HepG2 (cell line): Measurements from ENCODE around the gene SCRT2. TPM values are rescaled to one million over a fixed set of nuclear protein-coding genes. Genes with fewer than 3 reads are reported as not detected.
A peak's percentile ranks its signal among the peaks of the same experiment; 100 is the strongest.

ENCODE experiments used
- ATF5 ChIP-seq: sonication (generic); formaldehyde crosslinking; IDR thresholded peaks from 2 replicates; pipeline ENCODE4 v1.4.0; 2020; ENCODE audit warnings: mild to moderate bottlenecking, low read depth, missing genetic modification reagents
- DNMT3B ChIP-seq: conservative IDR thresholded peaks from 2 replicates; pipeline ENCODE4 v1.6.1; 2016; ENCODE audit warnings: missing biosample characterization, control low read depth
- FOXK1 ChIP-seq: sonication (generic); formaldehyde crosslinking; IDR thresholded peaks from 2 replicates; pipeline ENCODE4 v1.4.0; 2020; ENCODE audit warnings: low read depth, missing genetic modification reagents, borderline replicate concordance
- JUN ChIP-seq: sonication (generic); formaldehyde crosslinking; IDR thresholded peaks from 2 replicates; pipeline ENCODE4 v1.4.0; 2020; ENCODE audit warnings: mild to moderate bottlenecking, missing genetic modification reagents
- MTF1 ChIP-seq: sonication (generic); formaldehyde crosslinking; IDR thresholded peaks from 2 replicates; pipeline ENCODE4 v1.5.0; 2020; ENCODE audit warnings: missing genetic modification reagents
- NFIC ChIP-seq: IDR thresholded peaks from 2 replicates; pipeline ENCODE4 v1.6.1; 2012; ENCODE audit warnings: mild to moderate bottlenecking, low read length, inconsistent platforms
- PHF21A ChIP-seq: sonication (generic); formaldehyde crosslinking; IDR thresholded peaks from 2 replicates; pipeline ENCODE4 v1.5.0; 2020; ENCODE audit warnings: mild to moderate bottlenecking, missing genetic modification reagents
- PRDM4 ChIP-seq: sonication (generic); formaldehyde crosslinking; IDR thresholded peaks from 2 replicates; pipeline ENCODE4 v1.9.0; 2021; ENCODE audit warnings: missing genetic modification reagents, borderline replicate concordance
- REL ChIP-seq: sonication (generic); formaldehyde crosslinking; conservative IDR thresholded peaks from 2 replicates; pipeline ENCODE4 v1.8.0; 2022; ENCODE audit warnings: mild to moderate bottlenecking, missing genetic modification reagents, moderate library complexity
- TMF1 ChIP-seq: sonication (generic); formaldehyde crosslinking; IDR thresholded peaks from 2 replicates; pipeline ENCODE4 v1.8.1; 2022; ENCODE audit warnings: low read depth, missing genetic modification reagents
- XRCC5 ChIP-seq: fragments of 200-400 bp; formaldehyde crosslinking; optimal IDR thresholded peaks from 2 replicates; pipeline ENCODE3; 2017; ENCODE audit warnings: mild to moderate bottlenecking, low read length
- ZC3H13 ChIP-seq: sonication (generic); formaldehyde crosslinking; IDR thresholded peaks from 2 replicates; pipeline ENCODE4 v1.8.1; 2023; ENCODE audit warnings: mild to moderate bottlenecking, missing genetic modification reagents, moderate library complexity
- ZNF33B ChIP-seq: sonication (generic); formaldehyde crosslinking; IDR thresholded peaks from 2 replicates; pipeline ENCODE4 v1.5.1; 2020; ENCODE audit warnings: mild to moderate bottlenecking, missing genetic modification reagents
- polyA plus RNA-seq, 8 experiments: library from polyadenylated mRNA; depleted of rRNA in 3 of 8; stranded (reverse) in 7 of 8; unstranded in 1 of 8; fragments of >200 nt; fragmentation: Illumina TruSeq in 4 of 8; extraction: Trizol in 4 of 8; gene quantifications; 2 replicates each; pipeline versions ENCODE4 v1.2.1 to v1.2.3, GENCODE V29; 2011 to 2016; ENCODE audit warnings: low read depth in 4 of 8, missing spikeins in 1 of 8, mixed read lengths in 1 of 8; ENCODE audit not compliant: insufficient read depth in 1 of 8
- total RNA-seq, 5 experiments: library from RNA; depleted of rRNA; stranded (reverse); fragments of >200 nt; fragmentation: Illumina TruSeq; extraction: Trizol; gene quantifications; 2 replicates each; pipeline ENCODE4 v1.2.3, GENCODE V29; 2016; ENCODE audit warnings: low read depth in 1 of 5
- TF ChIP-seq, protein P1 (sequence below): sonication (generic); formaldehyde crosslinking; IDR thresholded peaks from 2 replicates; pipeline ENCODE4 v1.4.0; 2020; ENCODE audit warnings: mild to moderate bottlenecking, missing genetic modification reagents
- TF ChIP-seq, protein P2 (sequence below): sonication (generic); formaldehyde crosslinking; IDR thresholded peaks from 2 replicates; pipeline ENCODE4 v1.4.0; 2020; ENCODE audit warnings: missing genetic modification reagents

SCRT2 gene
- total and polyA plus RNA-seq, 2 of the 13 experiments (the other 11 are each of a cell fraction or from before 2014, with no cell fraction given): not detected

DNA sequence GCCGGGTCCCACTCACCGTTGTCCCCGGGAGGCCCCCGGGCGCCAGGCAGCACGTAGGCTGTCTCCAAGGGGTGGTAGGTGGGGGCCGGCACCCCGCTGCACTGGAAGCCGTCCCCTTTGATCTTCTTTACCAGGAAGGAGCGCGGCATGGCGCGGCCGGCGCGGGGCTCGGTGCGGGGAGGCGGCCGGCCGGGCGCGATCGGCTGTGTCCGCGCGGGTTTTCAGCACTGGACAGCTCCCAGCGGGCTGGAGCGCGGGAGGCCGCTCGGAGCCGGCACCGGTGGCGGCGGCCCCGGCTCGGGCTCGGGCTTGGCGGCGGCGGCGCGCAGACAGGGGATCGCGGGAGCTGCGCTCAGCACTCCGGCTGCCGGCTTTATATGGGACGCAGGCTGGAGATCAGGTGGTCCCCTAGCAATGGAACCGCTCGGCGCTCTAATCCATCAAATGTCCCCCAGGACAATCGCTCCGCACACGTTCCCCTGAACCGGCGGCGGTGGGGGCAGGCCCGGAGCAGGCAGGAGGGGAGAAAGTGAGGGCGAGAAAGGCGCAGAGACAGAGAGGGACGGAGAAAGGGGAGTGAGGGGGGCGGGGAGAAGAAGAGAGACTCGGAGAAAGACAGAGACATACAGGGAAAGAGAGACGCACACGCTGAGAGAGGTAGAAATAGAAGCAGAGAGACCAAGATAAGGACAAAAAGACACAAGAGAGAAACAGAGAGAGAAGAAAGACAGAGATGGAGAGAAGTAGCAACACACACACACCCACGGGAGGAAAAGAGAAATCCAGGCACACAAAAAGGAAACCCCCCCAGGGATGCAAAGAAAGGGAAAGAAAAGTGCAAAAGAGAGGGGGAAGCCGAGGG is at the start of gene SCRT2 (continued):
- TF ChIP-seq DNMT3B (CRISPR knock-in tag) (peak; percentile 96), TMF1 (CRISPR knock-in tag) (peak; percentile 100), ATF5 (CRISPR knock-in tag) (peak; percentile 90; the same call in 1 of the 2 replicates), JUN (0 out of 2 replicates have a peak, but pooled peaks have one; percentile 48), PRDM4 (CRISPR knock-in tag) (peak; percentile 96), ZC3H13 (CRISPR knock-in tag) (peak; percentile 81), NFIC (no peak), MTF1 (no peak), FOXK1 (CRISPR knock-in tag) (peak; percentile 70; the same call in 1 of the 2 replicates), XRCC5 (peak; percentile 97), PHF21A (CRISPR knock-in tag) (peak; percentile 78; the same call in 1 of the 2 replicates), REL (CRISPR knock-in tag) (peak; percentile 90), ZNF33B (CRISPR knock-in tag) (peak; percentile 97)
- TF ChIP-seq, protein P1, sequence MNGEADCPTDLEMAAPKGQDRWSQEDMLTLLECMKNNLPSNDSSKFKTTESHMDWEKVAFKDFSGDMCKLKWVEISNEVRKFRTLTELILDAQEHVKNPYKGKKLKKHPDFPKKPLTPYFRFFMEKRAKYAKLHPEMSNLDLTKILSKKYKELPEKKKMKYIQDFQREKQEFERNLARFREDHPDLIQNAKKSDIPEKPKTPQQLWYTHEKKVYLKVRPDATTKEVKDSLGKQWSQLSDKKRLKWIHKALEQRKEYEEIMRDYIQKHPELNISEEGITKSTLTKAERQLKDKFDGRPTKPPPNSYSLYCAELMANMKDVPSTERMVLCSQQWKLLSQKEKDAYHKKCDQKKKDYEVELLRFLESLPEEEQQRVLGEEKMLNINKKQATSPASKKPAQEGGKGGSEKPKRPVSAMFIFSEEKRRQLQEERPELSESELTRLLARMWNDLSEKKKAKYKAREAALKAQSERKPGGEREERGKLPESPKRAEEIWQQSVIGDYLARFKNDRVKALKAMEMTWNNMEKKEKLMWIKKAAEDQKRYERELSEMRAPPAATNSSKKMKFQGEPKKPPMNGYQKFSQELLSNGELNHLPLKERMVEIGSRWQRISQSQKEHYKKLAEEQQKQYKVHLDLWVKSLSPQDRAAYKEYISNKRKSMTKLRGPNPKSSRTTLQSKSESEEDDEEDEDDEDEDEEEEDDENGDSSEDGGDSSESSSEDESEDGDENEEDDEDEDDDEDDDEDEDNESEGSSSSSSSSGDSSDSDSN (CRISPR knock-in tag): peak; percentile 99
- TF ChIP-seq, protein P2, sequence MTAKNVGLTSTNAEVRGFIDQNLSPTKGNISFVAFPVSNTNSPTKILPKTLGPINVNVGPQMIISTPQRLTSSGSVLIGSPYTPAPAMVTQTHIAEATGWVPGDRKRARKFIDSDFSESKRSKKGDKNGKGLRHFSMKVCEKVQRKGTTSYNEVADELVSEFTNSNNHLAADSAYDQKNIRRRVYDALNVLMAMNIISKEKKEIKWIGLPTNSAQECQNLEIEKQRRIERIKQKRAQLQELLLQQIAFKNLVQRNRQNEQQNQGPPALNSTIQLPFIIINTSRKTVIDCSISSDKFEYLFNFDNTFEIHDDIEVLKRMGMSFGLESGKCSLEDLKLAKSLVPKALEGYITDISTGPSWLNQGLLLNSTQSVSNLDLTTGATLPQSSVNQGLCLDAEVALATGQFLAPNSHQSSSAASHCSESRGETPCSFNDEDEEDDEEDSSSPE (CRISPR knock-in tag): peak; percentile 89
